NCI-H446 (cell line): ENCODE results near the gene NAIF1.
A peak's percentile ranks its signal among the peaks of the same experiment; 100 is the strongest.
"Not testable (repeated sequence)": the region's sequence is repeated elsewhere in the genome, so short reads cannot be mapped to it uniquely, and the experiment has no call there.

Source experiments
- DNase-seq, 2 experiments: peaks; one replicate each; lab custom pipeline; 2025; lab: John Stamatoyannopoulos, UW

Gene NAIF1

DNA sequence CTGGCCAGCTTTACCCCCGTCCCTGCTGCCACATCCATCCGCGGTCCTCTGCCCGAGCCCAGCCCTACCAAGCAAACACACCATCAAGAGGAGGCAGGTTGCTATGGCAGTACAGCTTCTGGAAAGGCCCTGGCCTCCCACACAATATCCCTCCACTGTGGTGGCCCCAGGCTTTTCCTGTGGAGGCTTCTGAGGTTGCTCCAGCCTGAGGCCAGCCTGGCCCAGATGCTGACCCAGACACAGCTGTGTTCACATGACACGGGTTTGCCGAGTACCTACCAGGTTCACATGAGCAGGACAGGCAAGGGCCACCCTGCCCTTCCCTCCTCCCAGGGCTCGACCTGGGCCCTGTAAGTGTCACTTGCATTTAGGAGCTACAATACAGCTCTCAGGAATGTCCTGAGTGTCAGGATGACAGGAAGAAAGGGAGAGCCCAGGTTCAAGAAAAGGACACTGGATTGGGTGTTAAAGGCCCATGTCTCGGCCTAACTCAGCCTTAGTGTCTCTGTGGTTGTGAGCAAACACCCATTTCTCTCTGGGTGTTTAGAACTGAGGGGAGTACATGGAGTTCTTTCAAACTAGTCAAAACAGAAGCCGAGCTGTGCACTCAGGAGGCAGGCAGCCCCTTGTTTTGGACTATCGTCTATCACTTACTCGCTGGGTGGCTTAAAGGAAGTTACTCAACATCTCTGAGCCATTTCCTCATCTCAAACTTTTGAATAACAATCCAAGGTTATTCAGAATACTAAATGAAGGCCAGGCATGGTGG is 40.2 kb downstream of the NAIF1 start:
- no peak for DNase-seq

DNA sequence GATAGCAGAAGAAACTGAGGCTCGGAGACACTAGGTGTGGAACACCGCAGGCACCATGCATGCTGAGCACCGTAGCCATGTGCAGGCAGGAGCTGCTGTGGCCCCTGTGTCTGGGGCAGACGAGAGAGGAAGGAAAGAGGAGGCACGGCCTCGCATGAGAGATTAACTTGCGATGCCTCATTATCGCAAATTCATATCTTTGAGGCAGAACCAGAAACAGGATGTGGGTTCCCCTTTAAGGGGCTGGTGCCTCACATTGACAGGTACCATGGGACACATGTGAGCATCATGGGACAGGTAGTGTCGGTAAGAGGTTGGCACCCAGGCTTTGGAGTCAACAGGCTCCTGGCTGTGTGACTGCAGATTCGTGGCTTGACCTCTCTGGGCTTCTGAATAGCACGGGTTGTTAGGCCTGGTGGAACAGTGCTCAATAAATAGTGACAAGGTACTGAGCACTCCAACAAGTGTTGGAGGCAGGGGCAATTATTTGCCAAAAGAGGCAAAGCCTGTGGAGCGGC is 40.8 kb downstream of the NAIF1 start:
- no peak for DNase-seq

DNA sequence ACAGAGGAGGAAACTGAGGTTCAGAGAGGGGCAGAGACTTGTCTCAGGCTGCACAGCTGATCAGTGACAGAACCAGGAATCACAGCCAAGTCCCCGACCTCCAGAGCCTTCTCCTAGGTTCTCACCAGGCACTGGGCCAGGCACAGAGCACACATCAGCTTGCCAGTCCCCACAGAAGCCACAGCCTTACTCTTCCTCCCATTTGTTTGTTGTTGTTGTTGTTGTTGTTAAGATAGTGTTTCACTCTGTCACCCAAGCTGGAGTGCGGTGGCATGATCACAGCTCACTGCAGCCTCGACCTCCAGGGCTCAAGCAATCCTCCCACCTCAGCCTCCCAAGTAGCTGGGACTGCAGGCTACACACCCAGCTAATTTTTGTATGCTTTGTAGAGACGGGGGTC is 41.4 kb downstream of the NAIF1 start:
- DNase-seq, result no peak

DNA sequence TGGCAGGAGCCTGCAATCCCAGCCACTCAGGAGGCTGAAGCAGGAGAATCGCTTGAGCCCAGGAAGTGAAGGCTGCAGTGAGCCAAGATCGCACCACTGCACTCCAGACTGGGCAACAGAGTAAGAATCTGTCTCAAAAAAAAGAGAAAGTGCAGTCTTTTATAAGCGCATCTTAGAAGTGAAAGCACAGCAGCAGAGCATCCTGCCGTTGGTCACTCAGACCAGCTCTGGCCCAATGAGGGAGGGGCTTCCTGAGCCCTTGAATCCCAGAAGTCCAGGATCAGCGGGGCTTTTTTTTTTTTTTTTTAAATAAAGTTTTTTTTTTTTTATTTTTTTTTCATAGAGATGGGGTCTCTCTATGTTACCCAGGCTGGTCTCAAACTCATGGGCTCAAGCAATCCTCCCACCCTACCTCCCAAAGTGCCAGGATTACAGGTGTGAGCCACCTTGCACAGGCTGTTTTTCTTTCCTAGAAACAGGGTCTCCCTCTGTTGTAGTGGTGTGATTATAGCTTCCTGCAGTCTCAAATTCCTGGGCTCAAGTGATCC is 42.3 kb downstream of the NAIF1 start:
- DNase-seq, result no peak

DNA sequence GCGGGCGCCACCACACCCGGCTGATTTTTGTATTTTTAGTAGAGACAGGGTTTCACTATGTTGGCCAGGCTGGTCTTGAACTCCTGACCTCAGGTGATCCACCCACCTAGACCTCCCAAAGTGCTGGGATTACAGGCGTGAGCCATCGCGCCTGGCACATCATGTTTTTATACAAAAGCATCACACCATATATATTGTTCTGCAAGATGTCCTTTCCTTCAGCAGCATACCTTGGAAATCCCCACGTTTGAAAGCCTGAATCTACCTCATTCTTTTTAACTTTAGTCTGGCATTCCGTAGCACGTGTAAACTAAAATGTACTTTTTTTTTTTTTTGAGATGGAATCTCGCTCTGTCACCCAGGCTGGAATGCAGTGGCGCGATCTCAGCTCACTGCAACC is 43.4 kb downstream of the NAIF1 start:
- not testable (repeated sequence) for DNase-seq

DNA sequence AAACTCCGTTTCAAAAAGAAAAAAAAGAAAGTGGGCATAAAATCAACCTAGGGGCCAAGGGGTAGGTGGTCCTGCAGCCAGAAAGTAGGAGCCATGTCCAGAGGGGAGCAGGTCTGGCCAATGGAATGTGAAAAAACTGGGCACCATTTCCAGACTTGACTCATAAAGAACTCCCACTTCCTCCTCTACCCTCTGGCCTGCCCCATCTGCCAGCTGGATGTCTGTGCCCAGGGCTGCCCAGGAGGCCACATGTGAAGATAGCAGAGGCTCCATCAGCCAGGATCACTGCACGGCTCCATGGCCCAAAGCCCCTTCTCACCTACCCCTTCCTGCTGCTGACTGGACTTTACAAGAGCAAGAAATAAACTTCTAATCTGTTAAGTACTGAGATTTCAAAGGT is 44.2 kb downstream of the NAIF1 start:
- DNase-seq, result peak in 1 of 2 experiments; percentile 45

DNA sequence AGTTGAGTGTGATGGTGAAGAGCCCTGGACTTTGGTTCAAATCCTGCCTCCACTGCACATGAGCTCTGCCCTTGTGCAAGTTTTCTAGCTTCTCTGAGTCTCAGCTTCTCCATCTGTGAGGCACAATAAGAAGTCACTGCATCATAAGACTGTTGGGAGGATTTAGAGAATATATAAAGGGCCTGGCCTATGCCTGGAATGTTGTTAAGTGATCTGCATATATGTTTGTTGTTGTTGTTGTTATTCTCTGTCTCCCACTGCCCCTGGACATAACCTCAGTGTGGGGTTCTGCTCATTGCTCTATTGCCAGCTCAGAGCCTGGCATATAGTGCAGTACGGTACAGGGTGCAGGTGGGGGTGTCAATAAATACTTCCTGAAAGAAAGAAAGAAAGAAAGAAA is 46.0 kb downstream of the NAIF1 start:
- DNase-seq, result no peak

DNA sequence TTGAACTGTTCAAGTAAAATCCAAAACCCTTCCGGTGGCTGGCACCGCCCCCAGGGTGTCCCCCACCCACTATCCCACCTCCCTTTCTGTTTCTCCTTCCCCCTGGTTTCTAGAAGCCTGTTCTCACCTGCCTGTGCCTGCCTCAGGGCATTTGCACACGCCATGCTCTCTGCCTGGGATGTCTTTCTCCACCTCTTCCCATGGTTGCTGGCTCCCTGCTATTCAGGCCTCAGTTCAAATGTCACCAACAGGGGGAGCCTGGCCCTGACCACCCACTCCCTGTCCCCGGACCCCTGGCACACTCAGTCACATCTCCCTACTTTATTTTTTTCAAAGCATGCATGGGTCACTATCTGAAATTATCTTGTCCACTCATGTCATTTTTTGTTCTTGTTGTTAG is 46.4 kb downstream of the NAIF1 start:
- no peak for DNase-seq

DNA sequence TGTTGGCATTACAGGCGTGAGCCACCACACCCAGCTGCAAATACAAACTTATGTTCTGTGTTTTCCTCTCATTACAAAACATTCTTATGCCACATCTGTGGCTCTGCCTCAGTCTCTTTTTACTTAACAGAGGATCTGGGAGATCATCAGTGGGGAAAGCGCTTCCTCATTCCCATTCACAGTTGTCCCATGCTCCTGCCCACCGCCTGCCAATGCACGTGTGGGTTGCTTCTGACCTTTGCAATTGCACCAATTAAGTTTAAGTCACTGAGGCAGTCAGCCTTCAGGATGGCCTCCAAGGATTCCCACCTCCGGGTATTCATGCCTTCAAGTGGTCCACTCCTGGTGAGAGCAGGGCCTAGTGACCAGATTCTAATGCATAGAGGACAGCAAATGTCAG is 51.4 kb downstream of the NAIF1 start:
- DNase-seq, result no peak
